Dendritic cell treated with granulocyte-macrophage colony-stimulating factor and Interleukin-4, amounts not matched to agents 40 ng/mL and 50 ng/mL, for 4 days (primary cell): ENCODE measurements around the gene CEACAM5.
"Not testable (repeated sequence)": the region's sequence is repeated elsewhere in the genome, so short reads cannot be mapped to it uniquely, and the experiment has no call there.

ENCODE experiments used
- H3K27ac Mint-ChIP-seq: one replicate; pipeline ENCODE4 v1.8.0; 2022; ENCODE audit warnings: mild to moderate bottlenecking, mixed read lengths
- H3K27me3 Mint-ChIP-seq: one replicate; pipeline ENCODE4 v1.8.0; 2022; ENCODE audit warnings: mild to moderate bottlenecking, mixed read lengths
- H3K36me3 Mint-ChIP-seq: one replicate; pipeline ENCODE4 v1.8.0; 2022; ENCODE audit warnings: low read depth, mixed read lengths
- H3K4me1 Mint-ChIP-seq: one replicate; pipeline ENCODE4 v1.8.0; 2022; ENCODE audit warnings: low read depth, mixed read lengths
- H3K4me3 Mint-ChIP-seq: one replicate; pipeline ENCODE4 v1.8.0; 2022; ENCODE audit warnings: mild to moderate bottlenecking, moderate library complexity, mixed read lengths
- H3K9me3 Mint-ChIP-seq: one replicate; pipeline ENCODE4 v1.8.0; 2022; ENCODE audit warnings: mixed read lengths
- intact Hi-C: fragments of 100-400 bp; cut with micrococcal nuclease; formaldehyde crosslinking; loops from one replicate; pipeline ENCODE4 v1.15.0; 2022

CEACAM5 gene

DNA sequence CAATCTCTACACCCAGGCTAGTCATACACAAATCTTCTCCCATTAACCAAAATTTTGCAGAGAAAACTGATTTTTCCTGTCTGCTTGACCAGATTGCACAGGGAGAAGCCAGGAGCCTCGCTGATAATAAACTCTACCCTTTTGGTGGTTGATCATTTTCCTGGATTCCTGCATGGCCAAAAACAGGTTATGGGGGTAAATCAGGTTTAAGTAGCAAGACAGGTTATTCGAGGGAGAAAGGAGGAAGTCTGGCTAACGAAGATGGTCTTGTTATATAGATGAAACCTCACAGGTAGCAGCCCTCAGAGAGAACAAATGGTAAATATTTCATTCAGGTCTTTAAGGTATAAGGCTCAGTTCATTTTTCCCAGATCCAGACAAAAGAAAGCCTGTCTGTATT lies 30.9 kb downstream of the CEACAM5 start:
- Mint-ChIP-seq H3K36me3 (no peaks in the 10 kb centered on the region), H3K4me1 (peaks cover 14% of the 10 kb centered on the region), H3K27me3 (peaks cover 2% of the 10 kb centered on the region), H3K4me3 (no peak overlapping the region), H3K27ac (no peak overlapping the region), H3K9me3 (no peaks in the 10 kb centered on the region)
- intact Hi-C loops: no loop called here

DNA sequence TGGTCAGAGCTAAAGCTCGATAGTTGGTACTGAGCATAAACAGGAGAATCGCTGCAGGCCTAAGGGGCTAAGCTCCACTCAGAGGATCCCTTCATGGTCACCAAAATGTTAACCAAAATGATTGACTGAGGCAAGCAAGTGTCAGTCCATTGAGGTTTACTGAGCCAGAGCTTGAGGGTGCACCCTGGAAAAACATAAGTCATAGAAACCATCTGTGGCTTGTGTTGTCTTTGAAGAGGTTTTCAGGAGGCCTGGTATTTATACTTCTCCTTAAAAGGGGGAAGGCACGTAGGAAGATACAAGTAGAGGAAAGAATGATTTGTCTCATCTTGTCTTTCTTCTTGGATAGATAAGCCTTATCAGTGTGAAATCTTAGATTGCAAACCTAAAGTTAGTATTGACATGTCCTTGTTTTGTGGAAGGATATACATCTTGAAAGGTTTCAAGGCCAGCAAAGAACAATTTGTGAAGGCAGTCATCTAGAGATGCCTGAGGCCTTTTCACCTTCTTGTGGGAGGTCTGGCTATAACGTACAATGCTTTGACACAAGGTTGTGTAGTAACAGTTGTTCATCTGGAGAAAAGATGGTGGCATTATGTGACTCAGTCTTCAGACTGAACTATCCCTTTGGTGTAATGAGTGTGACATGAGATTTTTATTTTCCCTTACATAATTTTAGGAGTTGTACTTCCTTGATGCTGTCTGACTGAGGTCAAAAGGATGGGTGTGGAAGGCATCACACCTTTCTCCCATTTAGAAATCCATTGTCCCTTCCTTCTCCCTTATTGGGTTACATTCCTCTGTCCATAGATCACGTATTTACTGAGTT lies 32.2 kb downstream of the CEACAM5 start:
- Mint-ChIP-seq H3K9me3 (no peaks in the 10 kb centered on the region), H3K4me3 (no peak overlapping the region), H3K27me3 (peaks cover 3% of the 10 kb centered on the region), H3K27ac (no peak overlapping the region), H3K36me3 (no peaks in the 10 kb centered on the region), H3K4me1 (peaks cover 26% of the 10 kb centered on the region)
- intact Hi-C loops: no loop called here

DNA sequence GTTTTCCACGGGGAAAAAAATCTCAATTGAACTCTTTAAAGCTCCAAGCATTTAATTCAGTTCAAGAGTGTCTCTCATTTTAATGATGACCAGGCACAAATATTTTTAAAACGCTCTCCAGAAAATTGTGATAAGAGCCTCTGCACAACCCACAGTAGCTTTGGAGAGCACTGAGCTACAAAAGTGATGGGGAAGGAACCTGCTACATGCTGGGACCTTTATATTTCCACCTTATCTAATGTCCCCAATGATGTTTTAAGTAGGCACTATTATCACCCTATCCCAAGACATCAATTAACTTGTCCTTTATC lies 32.8 kb downstream of the CEACAM5 start:
- intact Hi-C loops: no loop called here

DNA sequence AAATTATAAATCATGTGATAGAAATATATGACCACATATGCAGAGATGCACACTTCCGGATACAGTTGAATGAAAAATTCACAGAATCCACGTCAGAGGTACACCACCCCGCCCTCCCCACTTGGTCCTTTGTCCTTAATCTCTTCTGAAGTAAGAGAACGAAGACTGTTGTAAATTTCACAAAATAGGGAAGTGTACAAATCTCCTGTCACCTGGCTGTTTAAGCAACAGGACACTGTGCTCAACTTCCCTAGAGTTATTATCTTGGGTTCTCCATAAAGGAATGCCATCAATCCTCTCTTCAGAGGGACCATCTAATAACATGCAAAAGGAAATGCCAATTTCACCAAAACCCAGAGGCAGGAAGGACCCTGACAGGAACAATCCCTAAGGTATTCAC lies 36.4 kb downstream of the CEACAM5 start:
- Mint-ChIP-seq H3K27ac (no peak overlapping the region), H3K4me1 (peaks cover 36% of the 10 kb centered on the region), H3K27me3 (peaks cover 26% of the 10 kb centered on the region), H3K4me3 (no peak overlapping the region), H3K9me3 (no peaks in the 10 kb centered on the region), H3K36me3 (no peaks in the 10 kb centered on the region)
- intact Hi-C loops: no loop called here

More for the DNA sequence above, 32.8 kb downstream of the CEACAM5 start:
- Mint-ChIP-seq H3K4me3 (no peak overlapping the region), H3K27me3 (peaks cover 8% of the 10 kb centered on the region), H3K27ac (no peak overlapping the region), H3K36me3 (no peaks in the 10 kb centered on the region), H3K4me1 (peaks cover 32% of the 10 kb centered on the region), H3K9me3 (no peaks in the 10 kb centered on the region)

DNA sequence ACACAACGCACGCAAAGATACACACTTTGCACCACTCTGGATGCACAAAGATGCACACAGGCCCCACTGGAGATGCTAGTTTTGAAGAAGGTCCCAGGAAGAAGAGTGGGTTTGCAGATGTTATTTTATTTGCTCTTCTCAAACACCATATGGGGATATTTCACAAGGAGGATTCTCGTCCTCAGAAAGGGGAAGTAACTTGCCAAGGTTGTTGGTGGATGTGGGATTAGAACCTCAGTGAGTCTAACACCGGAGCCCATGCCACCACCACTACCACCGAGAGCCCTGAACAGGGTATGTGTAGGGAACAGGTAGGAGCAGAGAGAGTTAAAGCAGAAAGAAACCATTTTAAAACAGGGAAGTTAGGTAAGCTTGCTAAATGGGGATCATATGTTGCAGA lies 37.3 kb downstream of the CEACAM5 start:
- H3K36me3 Mint-ChIP-seq: no peaks in the 10 kb centered on the region
- H3K27me3 Mint-ChIP-seq: peaks cover 26% of the 10 kb centered on the region

DNA sequence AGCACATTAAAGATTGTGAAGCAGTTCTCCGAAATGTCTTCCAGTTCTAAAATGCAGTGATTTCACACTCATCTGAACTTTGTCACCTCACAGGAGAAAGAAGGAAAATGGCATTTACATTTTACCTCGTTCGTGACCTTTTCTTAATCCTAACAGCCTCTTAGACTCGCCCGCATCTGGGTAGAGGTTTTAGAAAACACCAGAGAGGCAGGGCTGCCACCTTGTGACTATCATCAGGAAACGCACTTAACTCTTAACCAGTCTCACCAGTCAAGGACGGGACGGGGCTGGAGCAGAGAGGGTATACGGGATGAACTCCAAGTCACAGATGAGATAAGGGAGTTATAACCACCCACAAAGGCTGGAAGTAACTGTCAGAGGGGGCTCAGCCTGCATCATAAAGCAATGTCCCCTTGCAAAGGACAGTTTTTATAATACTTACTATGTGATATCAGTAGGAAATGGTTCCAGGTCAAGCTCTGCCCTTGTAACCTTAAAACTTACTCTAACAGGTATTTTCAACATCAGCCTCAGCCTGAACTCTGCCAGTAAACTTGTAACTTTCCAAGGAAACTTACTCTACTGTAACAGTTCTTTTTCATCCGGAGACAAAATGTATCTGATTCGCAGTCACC lies 38.3 kb downstream of the CEACAM5 start:
- Mint-ChIP-seq H3K4me3 (no peak overlapping the region), H3K9me3 (no peaks in the 10 kb centered on the region), H3K27me3 (peaks cover 26% of the 10 kb centered on the region), H3K4me1 (peaks cover 43% of the 10 kb centered on the region), H3K27ac (no peak overlapping the region), H3K36me3 (no peaks in the 10 kb centered on the region)
- intact Hi-C loops: loop anchor here (1.0 kb wide), 1 partner anchor 39 kb away; no protein-coding TSS in a partner anchor

More for the DNA sequence above, 37.3 kb downstream of the CEACAM5 start:
- peaks cover 42% of the 10 kb centered on the region for H3K4me1 Mint-ChIP-seq
- H3K27ac Mint-ChIP-seq: no peak overlapping the region
- no peaks in the 10 kb centered on the region for H3K9me3 Mint-ChIP-seq
- intact Hi-C loops: loop anchor here (1.0 kb wide), 1 partner anchor 38 kb away; no protein-coding TSS in a partner anchor
- H3K4me3 Mint-ChIP-seq: no peak overlapping the region

DNA sequence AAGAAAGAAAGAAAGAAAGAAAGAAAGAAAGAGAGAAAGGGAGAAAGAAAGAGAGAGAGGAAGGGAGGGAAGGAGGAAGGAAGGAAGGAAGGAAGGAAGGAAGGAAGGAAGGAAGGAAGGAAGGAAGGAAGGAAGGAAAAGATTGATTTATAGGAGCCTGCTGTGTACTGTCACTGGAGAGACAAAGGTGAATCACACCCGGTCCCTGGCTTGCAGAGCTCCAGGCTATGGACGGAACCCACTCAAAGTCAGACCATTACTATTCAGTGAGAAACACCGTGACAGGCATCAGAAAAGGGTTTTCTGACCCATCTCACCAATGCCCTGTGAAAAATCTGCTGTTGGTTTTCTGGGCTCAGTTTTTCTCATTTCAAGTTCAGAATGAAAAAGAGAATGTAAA lies 39.6 kb downstream of the CEACAM5 start:
- peaks cover 31% of the 10 kb centered on the region for H3K27me3 Mint-ChIP-seq
- intact Hi-C loops: no loop called here
- no peak overlapping the region for H3K27ac Mint-ChIP-seq
- H3K9me3 Mint-ChIP-seq: no peaks in the 10 kb centered on the region
- H3K36me3 Mint-ChIP-seq: no peaks in the 10 kb centered on the region
- H3K4me3 Mint-ChIP-seq: no peak overlapping the region
- H3K4me1 Mint-ChIP-seq: peaks cover 38% of the 10 kb centered on the region

DNA sequence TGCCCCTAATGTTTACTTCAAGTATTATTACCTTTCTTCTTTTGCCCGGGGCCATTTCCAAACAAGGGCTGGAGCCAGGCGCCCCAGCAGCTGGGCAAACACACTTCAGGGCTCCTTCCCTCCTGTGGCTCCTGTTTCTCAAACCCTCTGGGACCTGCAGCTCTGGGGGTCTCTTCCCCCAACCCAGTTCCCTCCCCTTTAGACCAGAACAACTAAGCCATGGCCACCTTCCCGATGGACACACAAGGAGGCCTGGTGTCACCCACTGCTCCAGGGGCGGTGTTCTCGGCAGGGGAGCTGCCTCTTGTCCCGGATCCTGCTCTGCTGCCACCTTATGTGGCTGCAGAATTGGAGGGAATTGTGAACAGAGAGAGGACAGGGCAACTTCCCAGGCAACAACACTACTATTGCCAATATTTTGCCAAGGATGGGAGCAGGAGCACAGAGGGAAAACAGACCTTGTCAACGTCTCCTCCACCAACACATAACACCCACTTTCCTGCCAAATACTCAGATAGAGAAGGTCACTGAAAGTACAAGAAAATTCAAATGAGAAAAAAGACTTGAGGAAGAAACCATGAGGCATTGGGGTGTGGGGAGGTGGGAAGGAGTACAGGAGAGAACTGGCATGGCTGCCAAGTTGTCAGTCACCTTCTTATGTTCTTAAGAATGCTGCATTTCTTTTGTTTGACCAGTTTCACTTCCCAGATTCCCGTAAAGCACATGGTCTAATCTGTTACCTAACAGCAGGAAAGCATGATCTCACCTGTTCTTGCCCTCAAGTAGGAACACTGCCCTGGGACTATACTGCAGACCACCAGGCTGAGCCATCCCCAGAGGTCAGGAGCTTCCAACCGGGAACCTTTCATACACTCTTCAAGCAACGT lies 42.1 kb downstream of the CEACAM5 start:
- H3K9me3 Mint-ChIP-seq, H3K27ac Mint-ChIP-seq, intact Hi-C loops: not testable (repeated sequence)

DNA sequence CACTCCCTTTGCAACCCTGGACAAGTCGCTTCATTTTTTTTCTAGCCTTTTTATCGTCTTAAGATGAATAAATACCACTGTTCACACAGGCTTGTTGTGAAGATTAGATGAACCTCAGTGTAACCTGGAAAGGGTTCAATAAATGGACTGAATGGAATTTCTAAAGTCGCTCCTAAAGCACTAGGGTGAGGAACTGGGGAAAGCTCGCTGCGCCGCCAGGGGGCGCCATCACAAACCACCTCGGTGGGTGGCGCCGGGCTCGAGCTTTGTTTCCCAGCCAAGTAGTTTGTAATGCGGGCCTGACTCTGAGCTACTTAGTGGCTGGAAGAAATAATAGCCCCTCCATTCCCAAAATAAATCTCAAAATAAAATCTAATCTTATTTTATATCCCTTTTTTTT lies 44.7 kb downstream of the CEACAM5 start:
- Mint-ChIP-seq H3K27ac (no peak overlapping the region), H3K4me3 (no peak overlapping the region), H3K4me1 (peaks cover 16% of the 10 kb centered on the region), H3K27me3 (peaks cover 11% of the 10 kb centered on the region), H3K36me3 (no peaks in the 10 kb centered on the region), H3K9me3 (no peaks in the 10 kb centered on the region)
- intact Hi-C loops: loop anchor here (1.0 kb wide), 1 partner anchor 68 kb away; no protein-coding TSS in a partner anchor

More for the DNA sequence above, 42.1 kb downstream of the CEACAM5 start:
- H3K36me3 Mint-ChIP-seq, H3K4me3 Mint-ChIP-seq: not testable (repeated sequence)
- Mint-ChIP-seq H3K4me1 (peaks cover 24% of the 10 kb centered on the region), H3K27me3 (peaks cover 29% of the 10 kb centered on the region)

DNA sequence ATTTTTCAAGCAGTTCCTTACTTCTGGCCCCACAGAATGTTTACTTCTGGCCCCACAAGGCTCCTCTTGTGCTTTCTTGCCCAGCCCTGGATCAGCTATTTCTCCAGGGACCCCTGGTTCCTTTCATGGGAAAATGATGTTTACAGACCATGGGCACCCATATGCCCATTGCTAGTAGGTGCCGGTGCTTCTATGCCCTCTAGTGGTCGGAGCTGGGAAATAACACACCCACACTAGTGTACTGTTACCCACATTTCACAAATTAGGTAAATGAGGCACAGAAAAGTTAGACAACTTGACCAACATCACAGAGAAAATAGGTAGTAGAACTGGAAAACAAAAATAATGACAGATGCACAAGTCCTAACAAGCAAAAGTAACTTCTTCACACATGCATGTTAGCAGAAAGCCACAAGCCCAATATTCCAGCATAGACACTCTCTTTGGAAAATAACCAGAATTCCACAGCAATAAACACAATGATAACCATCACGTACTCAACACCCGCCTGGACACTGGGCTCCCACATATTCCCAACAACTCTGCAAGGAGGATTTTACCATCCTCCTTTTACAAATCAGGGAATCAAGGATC lies 45.6 kb downstream of the CEACAM5 start:
- H3K9me3 Mint-ChIP-seq: no peaks in the 10 kb centered on the region
- no peak overlapping the region for H3K27ac Mint-ChIP-seq
- no peaks in the 10 kb centered on the region for H3K36me3 Mint-ChIP-seq
- H3K27me3 Mint-ChIP-seq: peaks cover 7% of the 10 kb centered on the region
- intact Hi-C loops: loop anchor here (1.0 to 2.0 kb wide), 2 partner anchors 31 to 67 kb away; no protein-coding TSS in a partner anchor
- H3K4me1 Mint-ChIP-seq: peaks cover 16% of the 10 kb centered on the region
- no peak overlapping the region for H3K4me3 Mint-ChIP-seq

DNA sequence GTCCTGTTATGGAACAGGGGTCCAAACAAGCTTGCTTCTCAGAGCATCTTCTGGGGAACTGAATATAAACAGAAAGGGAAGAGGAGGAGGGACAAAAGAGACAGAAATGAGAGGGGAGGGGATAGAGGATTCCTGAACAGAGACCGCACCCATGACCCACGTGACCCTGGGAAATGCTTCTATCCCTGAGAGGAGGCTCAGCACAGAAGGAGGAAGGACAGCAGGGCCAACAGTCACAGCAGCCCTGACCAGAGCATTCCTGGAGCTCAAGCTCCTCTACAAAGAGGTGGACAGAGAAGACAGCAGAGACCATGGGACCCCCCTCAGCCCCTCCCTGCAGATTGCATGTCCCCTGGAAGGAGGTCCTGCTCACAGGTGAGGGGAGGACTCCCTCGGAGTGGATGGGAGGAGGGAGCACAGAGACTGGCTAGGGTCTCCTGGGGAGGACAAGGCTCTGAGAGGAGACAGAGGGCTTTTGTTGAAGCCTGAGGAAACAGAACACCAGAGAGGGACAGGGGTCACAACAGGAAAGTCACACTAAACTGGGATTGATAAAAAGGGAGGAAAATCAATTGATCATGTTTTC lies 47.0 kb downstream of the CEACAM5 start, which contains the start of gene CEACAM6:
Gene CEACAM6 (plus strand): TSS at position 203 of the 586 bp plus-strand sequence. CDS start 109 bp downstream, at position 312.
- no peaks in the 10 kb centered on the region for H3K36me3 Mint-ChIP-seq
- no peak within 1 kb of the TSS for H3K4me3 Mint-ChIP-seq
- peaks cover 14% of the 10 kb centered on the region for H3K4me1 Mint-ChIP-seq
- no peaks in the 10 kb centered on the region for H3K9me3 Mint-ChIP-seq
- H3K27ac Mint-ChIP-seq: peak within 1 kb of the TSS; percentile 30
- H3K27me3 Mint-ChIP-seq: peaks cover 5% of the 10 kb centered on the region
- intact Hi-C loops: loop anchor here (2.0 kb wide), 1 partner anchor 29 kb away; no protein-coding TSS in a partner anchor

DNA sequence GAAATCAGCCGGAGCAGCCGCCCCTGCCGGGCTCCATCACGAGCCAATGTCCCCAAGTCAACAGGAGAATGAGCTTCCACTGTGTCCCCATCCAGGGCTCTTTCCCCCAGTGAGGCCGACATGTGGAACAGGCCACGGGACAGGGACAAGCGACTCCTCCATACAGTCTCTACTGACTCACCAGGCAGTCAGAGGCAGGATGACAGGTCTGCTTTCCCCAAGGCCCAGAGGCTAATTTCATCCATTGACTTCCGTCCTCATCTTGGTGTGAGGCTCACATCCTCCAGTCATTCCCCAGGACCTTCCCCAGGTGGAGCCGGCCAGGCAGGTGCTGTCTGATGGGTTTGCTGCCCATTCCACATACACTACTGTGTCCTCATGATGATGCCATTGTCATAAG lies 50.4 kb downstream of the CEACAM5 start:
- Mint-ChIP-seq H3K9me3 (no peaks in the 10 kb centered on the region), H3K4me1 (peaks cover 9% of the 10 kb centered on the region), H3K27ac (no peak overlapping the region), H3K27me3 (peaks cover 2% of the 10 kb centered on the region), H3K36me3 (no peaks in the 10 kb centered on the region), H3K4me3 (no peak overlapping the region)
- intact Hi-C loops: no loop called here

DNA sequence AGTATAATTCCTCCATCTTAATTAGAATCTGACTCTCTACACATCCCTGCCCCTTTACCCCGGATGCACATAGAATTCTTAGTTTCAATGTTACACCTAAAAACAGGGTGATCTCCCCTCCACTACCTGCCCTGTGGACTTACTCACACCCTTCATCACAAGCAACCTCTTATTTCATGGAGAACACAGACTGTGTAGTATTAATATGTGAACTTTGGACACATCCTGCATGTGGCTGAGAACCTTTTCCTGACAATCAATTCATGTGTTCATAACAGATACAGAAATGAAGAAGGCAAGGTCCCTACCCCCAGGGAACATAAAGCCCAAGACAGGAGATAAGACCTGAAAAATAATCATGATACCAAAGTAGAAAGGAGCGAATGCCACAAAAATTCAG lies 58.7 kb downstream of the CEACAM5 start:
- H3K27me3 Mint-ChIP-seq: peaks cover 2% of the 10 kb centered on the region

More for the DNA sequence above, 58.7 kb downstream of the CEACAM5 start:
- Mint-ChIP-seq H3K36me3 (no peaks in the 10 kb centered on the region), H3K4me1 (no peaks in the 10 kb centered on the region), H3K4me3 (no peak overlapping the region), H3K9me3 (no peaks in the 10 kb centered on the region), H3K27ac (no peak overlapping the region)
- intact Hi-C loops: no loop called here
